ENCODE results near the gene KRT32. TPM values are rescaled to one million over a fixed set of nuclear protein-coding genes. Genes with fewer than 3 reads are reported as not detected.
A peak's percentile ranks its signal among the peaks of the same experiment; 100 is the strongest.

Gene KRT32
- total RNA-seq, 1 experiment from 2014 or later: not detected

DNA sequence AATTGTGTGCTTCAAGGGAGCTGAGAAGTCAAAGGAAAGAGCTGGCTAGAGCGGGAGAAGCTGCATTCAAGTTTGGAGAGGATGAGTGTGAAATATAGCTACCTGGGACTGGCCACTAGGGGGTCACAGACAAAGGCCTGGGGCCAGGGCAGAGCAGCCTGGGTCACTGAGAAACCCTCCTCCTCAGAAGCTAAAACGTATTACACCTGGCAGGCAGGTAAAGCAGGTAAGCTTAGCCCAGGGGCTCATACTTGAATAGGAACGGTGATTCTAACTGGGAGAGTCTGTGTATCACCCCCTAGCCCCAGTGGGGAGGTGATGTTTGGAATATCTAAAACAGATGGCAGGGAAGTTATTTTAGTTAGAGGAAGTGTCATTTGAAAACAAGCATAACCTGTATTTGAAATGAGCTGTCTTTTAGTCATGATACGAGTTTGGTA is 49.6 kb downstream of the KRT32 start:
- Histone ChIP-seq H3K27me3 (ENCODE audit: control insufficient read depth, insufficient read depth, low read length) (no peaks in the 10 kb centered on the region), H3K4me3 (ENCODE audit: insufficient read depth, low read depth, low read length) (no peak overlapping the region), H3K36me3 (replicated peaks; ENCODE audit: control insufficient read depth, insufficient read depth, low read length) (no peaks in the 10 kb centered on the region)
- peak; percentile 85 for DNase-seq

DNA sequence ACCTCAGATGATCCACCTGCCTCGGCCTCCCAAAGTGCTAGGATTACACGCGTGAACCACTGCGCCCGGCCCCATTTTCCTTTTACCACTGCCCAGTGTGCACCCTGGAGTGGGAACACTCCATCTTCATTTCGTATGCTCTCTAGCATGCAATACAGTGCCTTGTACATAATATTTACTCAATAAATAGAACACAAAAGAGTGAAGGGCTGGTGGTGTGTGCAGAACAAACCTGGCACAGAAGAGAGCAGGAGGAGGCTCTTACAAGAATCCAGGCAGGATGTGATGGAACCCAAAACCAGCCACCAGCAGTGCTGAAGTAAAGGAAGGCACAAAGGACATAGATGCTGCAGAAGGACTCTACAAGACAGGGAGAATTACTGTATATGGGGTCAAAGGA is 50.1 kb downstream of the KRT32 start:
- Histone ChIP-seq H3K4me3 (ENCODE audit: insufficient read depth, low read depth, low read length) (no peak overlapping the region), H3K36me3 (replicated peaks; ENCODE audit: control insufficient read depth, insufficient read depth, low read length) (no peaks in the 10 kb centered on the region), H3K27me3 (ENCODE audit: control insufficient read depth, insufficient read depth, low read length) (no peaks in the 10 kb centered on the region)
- DNase-seq: no peak

DNA sequence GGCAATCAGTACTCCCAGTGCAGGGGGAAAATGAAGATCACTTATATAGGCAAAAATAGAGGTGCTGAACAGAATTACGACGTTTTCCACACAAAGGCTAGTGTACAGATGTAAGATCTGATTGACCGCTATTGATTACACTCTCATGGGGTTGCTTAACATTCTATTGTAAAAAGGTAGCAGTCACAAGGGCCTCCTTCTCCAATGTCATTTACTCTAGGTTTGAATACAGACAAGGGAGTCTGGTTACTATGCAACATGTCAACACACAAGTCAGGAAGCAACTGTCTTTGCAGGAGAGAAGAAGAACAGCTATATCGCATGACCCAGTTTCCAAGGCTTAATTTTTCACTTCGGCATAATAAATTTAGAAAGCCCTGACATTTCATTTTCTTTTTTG is 50.7 kb downstream of the KRT32 start:
- DNase-seq: no peak
- Histone ChIP-seq H3K36me3 (replicated peaks; ENCODE audit: control insufficient read depth, insufficient read depth, low read length) (no peaks in the 10 kb centered on the region), H3K27me3 (ENCODE audit: control insufficient read depth, insufficient read depth, low read length) (no peaks in the 10 kb centered on the region), H3K4me3 (ENCODE audit: insufficient read depth, low read depth, low read length) (no peak overlapping the region)

DNA sequence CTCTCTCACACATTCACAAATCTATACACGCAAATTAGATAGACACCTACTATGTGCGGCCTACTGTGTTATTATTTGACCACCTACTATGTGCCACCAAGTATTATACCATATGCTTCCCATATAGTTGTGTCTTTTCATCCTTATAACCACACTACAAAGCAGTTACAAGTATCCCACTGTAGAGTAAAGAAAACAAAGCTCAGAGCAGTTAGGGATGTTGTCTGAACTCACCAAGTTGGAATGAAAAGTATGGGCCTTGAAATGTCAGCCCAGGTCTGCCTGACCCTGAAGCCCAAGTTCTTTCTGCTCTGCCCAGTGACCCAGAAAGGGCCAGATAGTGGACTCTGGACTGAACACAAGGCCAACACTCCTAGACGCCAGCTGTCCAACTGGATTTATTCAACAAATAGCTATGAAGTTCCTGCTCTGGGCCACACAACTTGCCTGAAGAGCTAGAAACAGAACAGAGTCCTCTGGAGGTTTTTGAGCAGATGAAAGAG is 51.3 kb downstream of the KRT32 start:
- Histone ChIP-seq H3K36me3 (replicated peaks; ENCODE audit: control insufficient read depth, insufficient read depth, low read length) (no peaks in the 10 kb centered on the region), H3K27me3 (ENCODE audit: control insufficient read depth, insufficient read depth, low read length) (no peaks in the 10 kb centered on the region), H3K4me3 (ENCODE audit: insufficient read depth, low read depth, low read length) (no peak overlapping the region)
- DNase-seq: no peak

DNA sequence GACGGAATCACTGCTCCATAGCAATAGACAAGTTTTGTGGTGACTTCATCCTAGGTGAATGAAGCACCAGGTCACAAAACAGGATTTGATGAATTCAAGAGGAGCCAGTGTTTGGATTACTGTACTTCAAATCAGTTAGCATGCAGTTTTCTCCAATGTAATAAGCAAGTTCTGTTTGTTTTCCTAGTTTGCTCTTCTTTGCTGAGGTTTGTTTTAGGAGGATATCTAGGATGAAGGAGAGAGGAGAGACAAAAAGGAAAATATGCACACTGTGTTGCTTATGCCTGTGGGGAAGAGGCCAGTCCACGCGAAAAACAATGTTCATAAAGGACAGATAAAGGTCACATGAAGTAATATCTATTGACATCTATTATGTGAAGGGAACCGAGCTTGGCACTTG is 51.8 kb downstream of the KRT32 start:
- H3K4me3 ChIP-seq (ENCODE audit: insufficient read depth, low read depth, low read length): no peak overlapping the region
- H3K36me3 ChIP-seq (replicated peaks; ENCODE audit: control insufficient read depth, insufficient read depth, low read length): no peaks in the 10 kb centered on the region
- DNase-seq: no peak
- no peaks in the 10 kb centered on the region for H3K27me3 ChIP-seq (ENCODE audit: control insufficient read depth, insufficient read depth, low read length)

DNA sequence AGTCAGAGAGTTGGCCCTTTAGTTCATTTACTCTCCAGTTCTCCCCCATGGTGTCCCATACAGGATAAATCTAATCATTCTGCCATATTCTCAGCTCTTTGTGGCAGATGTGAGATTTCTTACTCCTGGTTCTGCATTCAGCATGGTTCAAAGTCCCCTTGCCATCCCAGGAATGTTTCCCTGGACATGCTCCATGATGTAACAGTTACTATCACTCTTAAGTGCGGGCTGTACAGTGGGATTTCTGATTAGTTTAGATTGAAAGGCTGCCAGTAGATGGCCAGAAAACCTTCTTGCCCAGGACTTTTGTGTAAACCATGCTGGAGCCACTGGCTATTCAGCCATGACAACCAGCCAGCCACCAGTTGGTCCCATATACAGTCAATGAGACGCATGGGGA is 53.2 kb downstream of the KRT32 start:
- Histone ChIP-seq H3K27me3 (ENCODE audit: control insufficient read depth, insufficient read depth, low read length) (no peaks in the 10 kb centered on the region), H3K36me3 (replicated peaks; ENCODE audit: control insufficient read depth, insufficient read depth, low read length) (no peaks in the 10 kb centered on the region), H3K4me3 (ENCODE audit: insufficient read depth, low read depth, low read length) (no peak overlapping the region)
- DNase-seq: no peak

DNA sequence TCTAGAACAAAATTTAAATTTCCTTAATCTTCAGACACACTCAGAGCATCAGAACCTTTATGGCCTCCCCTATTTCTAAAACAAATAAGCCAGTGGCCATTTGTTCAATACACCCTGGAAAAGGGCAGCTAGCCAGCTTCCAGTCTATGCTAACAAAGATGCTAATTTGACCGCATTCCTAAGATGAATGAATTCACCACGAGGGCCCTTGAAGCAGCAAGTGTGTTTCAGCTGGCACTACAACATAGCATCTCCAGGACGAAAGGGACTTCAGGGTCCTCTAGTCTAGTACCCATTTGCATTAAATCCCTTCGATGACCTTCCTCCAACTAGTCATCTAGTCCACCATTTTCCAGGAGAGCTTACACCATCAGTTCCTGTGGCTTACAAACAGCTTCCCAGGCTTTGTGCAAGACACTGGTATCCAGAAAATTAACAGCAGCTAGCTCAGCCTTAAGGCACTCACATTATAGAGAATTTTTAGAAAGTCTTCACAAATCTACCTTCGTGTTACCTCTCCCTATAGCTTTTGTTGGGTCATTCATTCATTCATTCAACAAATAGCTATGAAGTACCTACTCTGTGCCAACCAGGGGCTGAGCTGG is 53.7 kb downstream of the KRT32 start:
- peak; percentile 65 for DNase-seq
- no peak overlapping the region for H3K4me3 ChIP-seq (ENCODE audit: insufficient read depth, low read depth, low read length)
- no peaks in the 10 kb centered on the region for H3K27me3 ChIP-seq (ENCODE audit: control insufficient read depth, insufficient read depth, low read length)

DNA sequence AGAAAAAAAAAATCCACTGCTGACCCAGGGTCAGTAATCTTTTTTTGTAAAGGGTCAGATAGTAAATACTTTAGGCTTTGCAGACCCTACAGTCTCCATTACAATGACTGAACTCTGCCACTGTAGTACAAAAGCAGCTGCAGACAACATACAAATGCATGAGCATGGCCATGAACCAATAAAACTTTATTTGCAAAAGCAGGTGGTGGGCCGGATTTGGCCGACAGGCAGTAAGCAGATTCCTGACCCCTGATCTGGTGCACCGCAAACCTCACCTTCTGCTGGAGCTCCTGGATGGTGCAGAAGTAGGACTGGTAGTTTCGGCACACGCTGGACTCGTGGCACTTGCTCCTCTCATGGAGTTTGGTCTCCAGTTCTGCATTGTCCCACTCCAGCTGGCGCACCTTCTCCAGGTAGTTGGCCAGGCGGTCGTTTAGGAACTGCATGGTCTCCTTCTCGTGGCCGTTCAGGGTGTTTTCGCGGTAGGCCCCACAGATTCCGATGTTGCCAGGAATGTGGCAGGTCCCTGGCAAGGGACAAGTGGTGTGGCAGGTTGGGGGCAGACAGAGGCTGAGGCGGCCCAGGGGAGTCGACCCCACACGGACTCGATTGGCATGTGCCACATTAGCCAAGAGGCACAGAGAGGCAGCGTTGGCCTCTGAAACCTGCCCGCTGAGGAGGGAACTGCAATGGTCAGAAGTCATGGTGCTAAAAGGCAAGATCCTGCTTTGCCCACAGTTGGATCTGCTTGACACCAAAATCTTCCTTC is 55.9 kb downstream of the KRT32 start:
- H3K36me3 ChIP-seq (replicated peaks; ENCODE audit: control insufficient read depth, insufficient read depth, low read length): no peaks in the 10 kb centered on the region
- no peak overlapping the region for H3K4me3 ChIP-seq (ENCODE audit: insufficient read depth, low read depth, low read length)
- no peaks in the 10 kb centered on the region for H3K27me3 ChIP-seq (ENCODE audit: control insufficient read depth, insufficient read depth, low read length)
- no peak for DNase-seq

More for the DNA sequence above, 53.7 kb downstream of the KRT32 start:
- no peaks in the 10 kb centered on the region for H3K36me3 ChIP-seq (replicated peaks; ENCODE audit: control insufficient read depth, insufficient read depth, low read length)

Other genes starting within 250 kb of the KRT32 start
- gene KRTAP9-2, start 240.7 kb downstream of the KRT32 start, total RNA-seq (2014; rRNA removed; shearing (Covaris generic)): not detected in 2 replicates
- not detected in 2 replicates for gene KRTAP9-3, start 234.9 kb downstream of the KRT32 start, total RNA-seq (2014; rRNA removed; shearing (Covaris generic))
- not detected in 2 replicates for gene KRTAP9-8, start 229.4 kb downstream of the KRT32 start, total RNA-seq (2014; rRNA removed; shearing (Covaris generic))
- gene KRTAP9-4, start 217.7 kb downstream of the KRT32 start, total RNA-seq (2014; rRNA removed; shearing (Covaris generic)): not detected in 2 replicates
- not detected in 2 replicates for gene KRTAP9-9, start 212.0 kb downstream of the KRT32 start, total RNA-seq (2014; rRNA removed; shearing (Covaris generic))
- gene KRTAP9-6, start 202.0 kb downstream of the KRT32 start, total RNA-seq (2014; rRNA removed; shearing (Covaris generic)): not detected in 2 replicates
- gene KRTAP9-7, start 191.7 kb downstream of the KRT32 start, total RNA-seq (2014; rRNA removed; shearing (Covaris generic)): not detected in 2 replicates
- gene KRTAP29-1, start 164.5 kb downstream of the KRT32 start, total RNA-seq (2014; rRNA removed; shearing (Covaris generic)): not detected in 2 replicates
- not detected in 2 replicates for gene KRTAP16-1, start 158.1 kb downstream of the KRT32 start, total RNA-seq (2014; rRNA removed; shearing (Covaris generic))
- gene KRTAP17-1, start 151.7 kb downstream of the KRT32 start, total RNA-seq (2014; rRNA removed; shearing (Covaris generic)): not detected in 2 replicates
- not detected in 2 replicates for gene KRT33A, start 116.6 kb downstream of the KRT32 start, total RNA-seq (2014; rRNA removed; shearing (Covaris generic))
- not detected in 2 replicates for gene KRT33B, start 97.6 kb downstream of the KRT32 start, total RNA-seq (2014; rRNA removed; shearing (Covaris generic))
- gene KRT34, start 85.1 kb downstream of the KRT32 start, total RNA-seq (2014; rRNA removed; shearing (Covaris generic)): not detected in 2 replicates
- not detected in 2 replicates for gene KRT31, start 69.8 kb downstream of the KRT32 start, total RNA-seq (2014; rRNA removed; shearing (Covaris generic))
- gene KRT37, start 42.8 kb downstream of the KRT32 start, total RNA-seq (2014; rRNA removed; shearing (Covaris generic)): not detected in 2 replicates
- not detected in 2 replicates for gene KRT38, start 26.4 kb downstream of the KRT32 start, total RNA-seq (2014; rRNA removed; shearing (Covaris generic))
- not detected in 2 replicates for gene KRT35, start 13.8 kb upstream of the KRT32 start, total RNA-seq (2014; rRNA removed; shearing (Covaris generic))
- not detected in 2 replicates for gene KRT36, start 22.5 kb upstream of the KRT32 start, total RNA-seq (2014; rRNA removed; shearing (Covaris generic))
- gene KRT13, start 38.2 kb upstream of the KRT32 start, total RNA-seq (2014; rRNA removed; shearing (Covaris generic)): not detected in 2 replicates
- 0.52 and 0.59 TPM in 2 replicates for gene KRT15, start 51.5 kb upstream of the KRT32 start, total RNA-seq (2014; rRNA removed; shearing (Covaris generic))
- 44.9 and 116 TPM in 2 replicates for gene KRT19, start 60.9 kb upstream of the KRT32 start, total RNA-seq (2014; rRNA removed; shearing (Covaris generic))
- not detected in 2 replicates for gene KRT9, start 104.7 kb upstream of the KRT32 start, total RNA-seq (2014; rRNA removed; shearing (Covaris generic))
- gene KRT14, start 119.5 kb upstream of the KRT32 start, total RNA-seq (2014; rRNA removed; shearing (Covaris generic)): not detected in 2 replicates
- not detected in 2 replicates for gene KRT16, start 145.4 kb upstream of the KRT32 start, total RNA-seq (2014; rRNA removed; shearing (Covaris generic))
- 0.07 TPM in 1 of 2 replicates, not detected in the other for gene KRT17, start 157.2 kb upstream of the KRT32 start, total RNA-seq (2014; rRNA removed; shearing (Covaris generic))
- gene EIF1, start 221.5 kb upstream of the KRT32 start, total RNA-seq (2014; rRNA removed; shearing (Covaris generic)): 62.6 and 74.3 TPM in 2 replicates
- not detected in 2 replicates for gene GAST, start 244.9 kb upstream of the KRT32 start, total RNA-seq (2014; rRNA removed; shearing (Covaris generic))

All from H7 (cell line).